ENCODE results near the gene TRIM17.

TRIM17 gene

GRCh38 chr1:228366062-228366865, 50.4 kb downstream of the TRIM17 start:
- DNase-seq: no peak

DNA sequence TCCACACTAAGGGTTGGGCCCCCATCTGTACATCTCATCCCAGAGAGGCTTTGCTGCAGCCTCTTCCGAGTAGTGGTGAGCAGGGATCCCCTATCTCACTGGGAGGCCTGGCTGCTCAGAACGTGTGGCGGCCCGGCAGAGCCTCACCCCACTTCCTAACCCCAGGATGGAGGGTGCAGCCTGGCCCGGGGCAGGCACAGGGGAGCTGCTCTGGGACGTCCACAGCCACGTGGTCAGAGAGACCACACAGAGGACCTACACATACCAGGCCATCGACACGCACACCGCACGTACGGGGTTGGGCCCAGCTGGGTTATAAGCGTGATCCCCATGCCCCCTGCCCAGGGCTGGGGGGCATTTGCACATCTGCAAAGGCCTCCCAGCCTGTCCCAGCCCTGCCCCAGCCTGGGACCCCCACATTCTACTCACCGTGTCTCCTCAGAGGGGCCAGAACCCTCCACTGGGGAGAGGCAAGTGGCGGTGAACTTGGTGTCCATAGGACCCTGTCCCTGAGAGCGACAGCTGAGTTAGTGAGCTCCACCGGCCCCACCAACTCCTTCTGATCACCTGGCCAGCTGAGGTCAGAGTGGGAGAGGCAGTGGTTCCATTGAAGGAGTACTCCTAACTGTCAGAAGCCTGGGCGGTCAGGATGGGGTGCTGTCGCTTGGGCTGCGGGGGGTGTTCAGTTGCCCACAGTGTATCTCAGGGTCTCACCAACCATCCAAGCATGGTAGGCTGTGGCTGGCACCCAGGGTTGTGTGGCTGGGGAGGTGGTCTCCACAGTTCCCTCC, 51.2 kb downstream of the TRIM17 start:
- no peak for DNase-seq

- DNase-seq: no peak
Measured at GRCh38 chr1:228364706-228365213, 51.9 kb downstream of the TRIM17 start.

GRCh38 chr1:228364068-228364705, 52.5 kb downstream of the TRIM17 start:
- DNase-seq: no peak

DNA sequence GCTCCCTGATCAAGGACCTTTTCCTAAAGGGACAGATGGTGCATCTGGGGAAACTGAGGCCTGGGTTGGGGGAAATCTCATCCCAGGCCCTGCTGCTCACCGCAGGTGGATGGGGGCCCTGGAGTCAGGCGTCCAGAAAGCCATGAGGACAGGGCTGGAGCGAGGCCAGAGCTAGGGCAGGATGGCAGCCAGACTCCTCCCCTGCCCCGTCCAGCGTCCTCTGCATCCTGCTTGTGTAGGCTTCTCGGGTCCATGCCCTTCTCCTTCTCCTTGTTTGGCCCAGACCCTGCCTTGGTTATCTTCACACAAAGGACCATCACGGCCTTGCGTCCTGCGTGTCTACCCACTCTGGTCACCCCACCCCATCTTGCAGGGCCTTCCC, 53.0 kb downstream of the TRIM17 start:
- no peak for DNase-seq

- DNase-seq: no peak
Measured at GRCh38 chr1:228362884-228363450, 53.7 kb downstream of the TRIM17 start.

GRCh38 chr1:228362141-228362883, 54.3 kb downstream of the TRIM17 start:
- DNase-seq: no peak

- DNase-seq: no peak
Measured at GRCh38 chr1:228361314-228362140, 55.1 kb downstream of the TRIM17 start.

DNA sequence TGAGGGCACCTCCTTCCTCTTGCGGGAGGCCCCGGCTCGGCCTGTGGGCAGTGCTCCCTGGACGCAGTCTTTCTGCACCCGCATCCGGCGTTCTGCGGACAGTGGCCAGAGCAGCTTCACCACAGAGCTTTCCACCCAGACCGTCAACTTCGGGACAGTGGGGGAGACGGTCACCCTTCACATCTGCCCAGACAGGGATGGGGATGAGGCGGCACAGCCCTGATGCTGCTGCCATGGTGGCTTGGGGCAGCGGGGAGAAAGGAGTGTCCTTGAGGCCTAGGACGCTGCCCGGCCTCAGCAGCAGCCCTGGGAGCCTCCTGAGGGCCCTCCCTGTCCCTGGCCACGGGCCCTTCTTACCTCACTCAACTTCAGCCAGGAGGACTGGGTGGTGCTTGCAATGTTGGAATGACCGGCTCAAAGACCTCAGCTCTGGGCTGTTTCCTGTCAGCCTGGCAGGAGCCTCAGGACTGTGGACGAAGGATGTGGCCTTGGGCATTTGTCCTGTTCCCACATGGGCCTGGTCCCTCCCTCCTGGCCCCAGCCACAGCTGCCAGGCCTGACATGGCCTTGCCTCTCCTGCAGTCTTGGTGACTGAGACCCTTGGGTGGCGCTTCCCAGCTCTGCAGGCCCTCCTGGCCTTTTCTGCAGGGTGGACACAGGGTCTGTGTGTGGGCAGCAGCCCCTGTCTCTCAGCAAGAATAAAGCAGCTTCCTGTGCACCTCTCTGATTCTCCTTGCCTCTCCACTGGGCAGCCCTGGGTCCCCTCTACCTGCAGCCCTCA, 55.9 kb downstream of the TRIM17 start:
- no peak for DNase-seq

GRCh38 chr1:228359613-228360532, 56.8 kb downstream of the TRIM17 start:
- DNase-seq: no peak

DNA sequence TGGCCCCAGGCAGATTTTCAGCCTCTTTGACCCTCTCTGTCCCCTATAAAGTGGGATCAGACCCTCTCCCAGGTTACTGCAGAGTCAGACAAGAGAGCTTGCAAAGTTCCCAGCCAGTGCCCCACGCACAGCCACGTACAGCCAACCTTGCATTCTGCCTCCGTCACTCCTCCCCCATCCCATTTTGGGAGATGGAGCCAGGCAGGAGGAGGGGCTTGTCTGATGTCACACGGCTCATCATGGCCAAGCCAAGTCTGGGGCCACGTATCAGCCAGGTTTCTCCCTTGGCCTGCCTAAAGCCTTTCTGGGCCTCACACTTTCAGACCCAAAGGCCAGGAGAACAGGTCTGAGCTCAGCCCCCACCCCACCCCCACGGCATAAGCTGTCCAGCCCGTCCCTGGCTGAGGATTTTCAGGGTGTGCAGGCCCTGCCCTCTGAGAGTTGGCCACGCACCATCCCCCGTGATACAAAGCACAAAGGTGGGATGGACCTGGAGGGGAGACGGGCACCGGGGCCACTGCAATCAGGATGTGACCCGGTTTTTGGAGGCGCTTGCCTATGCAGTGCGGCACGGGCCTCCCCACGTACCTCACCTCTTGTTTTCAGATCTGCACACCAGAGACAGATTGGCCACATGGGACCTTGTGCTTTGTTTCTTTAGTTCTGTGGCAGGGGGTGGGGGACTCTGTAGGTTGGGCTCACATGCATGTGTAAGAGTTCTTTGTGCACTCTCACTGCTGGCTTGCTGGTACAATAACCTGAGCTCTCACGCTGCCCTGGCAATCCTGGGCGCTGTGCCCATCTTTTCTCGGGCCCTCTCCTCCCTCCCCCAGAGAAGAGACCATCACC, 57.7 kb downstream of the TRIM17 start:
- no peak for DNase-seq

GRCh38 chr1:228358039-228358763, 58.5 kb downstream of the TRIM17 start:
- DNase-seq: no peak
